Frontal cortex (tissue), 4 donors: ENCODE data around the gene DMWD. TPM values are rescaled to one million over a fixed set of nuclear protein-coding genes. Genes with fewer than 3 reads are reported as not detected.
"Not testable (repeated sequence)": the region's sequence is repeated elsewhere in the genome, so short reads cannot be mapped to it uniquely, and the experiment has no call there.

Experiments
- DNase-seq, 2 donors: peaks; one replicate each; pipeline ENCODE4 v3.0.0; 2012; ENCODE audit warnings: low spot score in 2 of 2
- FAIRE-seq: peaks from 2 replicates; lab custom pipeline; 2012; peaks lifted over from hg19 to GRCh38; lab: Jason Lieb, UNC
- total RNA-seq: library from RNA; depleted of rRNA; stranded (reverse); fragments of >200 nt; gene quantifications from one replicate; pipeline ENCODE4 v1.2.3, GENCODE V29; 2014
- donor health status: control.
- donor health status: control.
- donor health status: control.

Gene DMWD
- total RNA-seq, 1 donor from 2014 or later = 47.7 TPM

DNA sequence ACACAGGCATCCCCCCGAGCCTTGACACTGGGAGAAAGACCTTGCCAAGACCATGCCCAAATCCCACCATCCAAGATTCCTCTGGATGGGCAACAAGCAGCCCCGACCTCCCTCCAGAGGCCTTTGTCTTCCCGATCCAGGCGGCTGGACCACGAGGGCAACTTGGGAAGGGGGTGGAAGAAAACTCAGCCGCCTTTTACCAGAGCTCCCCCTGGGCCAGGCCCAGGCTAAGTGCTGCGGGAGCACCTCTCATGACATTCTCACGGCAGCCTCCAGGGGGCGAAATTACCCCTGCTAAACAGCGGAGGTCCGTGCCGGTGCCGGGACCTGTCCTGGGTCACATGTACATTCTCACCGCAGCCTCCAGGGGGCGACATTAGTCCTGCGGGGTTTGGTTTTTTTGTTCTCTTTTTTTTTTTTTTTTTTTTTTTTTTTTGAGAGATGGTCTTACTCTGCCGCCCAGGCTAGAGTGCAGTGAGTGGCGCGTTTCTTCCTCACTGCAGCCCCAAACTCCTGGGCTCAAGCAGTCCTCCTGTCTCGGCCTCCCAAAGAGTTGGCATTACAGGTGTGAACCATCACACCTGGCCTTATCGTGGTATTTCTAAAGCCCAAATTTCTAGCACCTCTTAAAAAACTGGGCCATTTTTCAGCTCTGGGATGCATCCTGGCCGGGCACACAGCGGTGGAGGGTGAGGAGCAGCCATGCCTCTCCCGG lies 24.5 kb upstream of the DMWD start:
- DNase-seq (peak; percentile 87 to 98), FAIRE-seq (no peak)

DNA sequence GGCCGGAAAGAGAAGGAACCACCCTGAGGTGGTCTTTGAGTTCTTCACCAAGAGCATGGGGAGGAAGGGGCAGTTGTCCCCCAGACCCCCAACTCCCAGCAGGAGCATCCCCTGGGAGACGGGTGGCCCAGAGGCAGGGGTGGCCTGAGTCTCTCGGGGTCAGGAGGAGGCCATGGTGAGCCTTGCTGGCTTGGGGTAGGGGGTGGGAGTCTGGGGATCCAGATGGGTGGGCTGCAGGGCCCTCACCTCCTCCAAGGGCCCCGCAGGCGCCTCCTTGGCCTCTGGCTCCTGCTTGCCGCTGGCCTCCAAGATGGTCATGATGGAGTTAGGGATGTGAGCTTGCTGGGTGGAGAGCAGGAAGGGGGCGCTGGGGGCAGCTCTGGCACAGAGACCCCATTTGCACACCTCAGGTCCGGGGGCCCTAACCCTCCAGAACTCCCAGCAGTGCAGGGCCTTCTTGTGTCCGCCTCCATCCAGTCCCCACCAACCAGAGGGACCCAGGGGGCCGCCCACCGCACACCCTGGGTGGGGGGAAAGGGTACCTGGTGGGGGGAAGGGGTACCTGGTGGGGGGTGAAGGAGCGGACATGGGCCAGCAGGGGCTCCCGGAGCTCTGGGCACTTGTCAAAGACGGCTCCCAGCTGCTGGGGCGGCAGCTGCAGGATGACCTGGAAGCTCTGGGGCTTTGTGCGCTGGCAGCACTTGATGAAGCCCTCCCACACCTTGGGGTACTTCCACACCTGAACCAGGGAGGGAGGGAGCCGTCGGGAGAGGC lies 23.8 kb upstream of the DMWD start:
- DNase-seq = no peak
- FAIRE-seq = no peak

DNA sequence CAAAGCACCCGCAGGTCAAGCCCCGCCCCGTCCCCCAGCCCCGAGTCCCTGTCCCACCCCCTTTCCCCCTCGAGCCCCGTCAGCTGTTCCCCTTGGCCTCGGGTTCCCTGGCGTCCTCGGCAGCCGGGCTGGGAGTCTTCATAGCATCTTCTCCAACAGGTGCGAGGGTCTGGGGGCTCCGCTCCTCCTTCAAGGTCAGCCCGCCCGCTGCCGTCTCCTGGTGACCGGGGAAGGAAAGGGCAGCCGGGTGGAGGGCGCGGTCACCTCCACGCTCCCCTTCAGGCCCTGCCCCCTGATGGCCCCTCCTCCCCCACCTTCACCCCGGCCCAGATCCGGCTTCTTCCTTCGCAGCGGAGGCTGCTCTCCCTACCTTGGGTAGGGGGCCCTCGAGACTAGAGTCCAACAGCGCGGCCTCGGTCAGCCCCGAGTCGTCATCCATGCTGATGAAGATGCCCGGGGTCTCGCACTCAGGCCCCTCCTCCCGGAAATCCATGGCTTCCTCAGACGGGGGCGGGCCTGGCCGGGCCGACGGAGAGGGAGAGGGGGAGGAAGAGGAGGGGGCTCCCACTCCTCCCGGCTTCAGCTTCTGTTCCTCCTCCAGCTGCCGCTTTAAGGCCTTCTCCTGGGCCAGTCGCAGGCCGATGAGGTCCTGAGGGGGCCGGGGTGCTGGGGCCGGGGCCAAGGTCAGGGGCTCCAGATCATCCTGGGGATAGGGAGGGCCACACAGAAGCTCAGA lies 23.0 kb upstream of the DMWD start:
- FAIRE-seq (no peak), DNase-seq (no peak)

DNA sequence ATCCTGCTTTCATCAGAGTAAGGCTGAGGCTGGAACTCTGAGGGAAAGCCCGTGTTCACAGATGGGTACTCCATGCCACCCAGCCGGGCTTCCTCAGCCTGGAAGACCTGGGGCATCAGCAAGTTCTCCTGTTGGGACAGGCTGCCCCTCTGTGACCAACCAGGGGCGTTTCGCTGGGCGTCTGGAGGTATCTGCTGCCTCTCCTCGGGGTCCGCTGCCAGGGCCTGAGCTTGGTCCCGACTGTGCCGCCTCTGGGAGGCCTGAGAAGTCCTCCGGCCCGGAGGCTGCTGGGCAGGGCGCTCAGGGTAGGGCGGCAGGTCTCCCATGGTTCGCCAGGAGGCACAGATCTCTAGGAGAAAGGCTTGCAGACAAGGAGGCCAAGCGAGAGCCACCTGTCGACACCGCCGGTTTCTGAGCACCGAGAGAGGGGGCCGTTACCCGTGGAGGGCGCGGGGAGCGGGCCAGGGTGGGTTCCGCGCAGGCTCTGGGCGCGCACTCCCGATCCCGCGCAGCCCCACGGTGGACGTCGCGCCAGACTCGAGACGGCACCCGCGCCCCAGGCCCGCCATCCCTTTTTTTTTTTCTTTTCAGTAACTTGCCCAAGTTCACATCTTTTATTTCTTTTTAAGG lies 22.3 kb upstream of the DMWD start, which contains the start of gene RSPH6A:
TSS of gene RSPH6A (minus strand) at position 458 of the 630 bp plus-strand sequence. CDS start at position 326, 132 bp downstream.
- no peak for DNase-seq

DNA sequence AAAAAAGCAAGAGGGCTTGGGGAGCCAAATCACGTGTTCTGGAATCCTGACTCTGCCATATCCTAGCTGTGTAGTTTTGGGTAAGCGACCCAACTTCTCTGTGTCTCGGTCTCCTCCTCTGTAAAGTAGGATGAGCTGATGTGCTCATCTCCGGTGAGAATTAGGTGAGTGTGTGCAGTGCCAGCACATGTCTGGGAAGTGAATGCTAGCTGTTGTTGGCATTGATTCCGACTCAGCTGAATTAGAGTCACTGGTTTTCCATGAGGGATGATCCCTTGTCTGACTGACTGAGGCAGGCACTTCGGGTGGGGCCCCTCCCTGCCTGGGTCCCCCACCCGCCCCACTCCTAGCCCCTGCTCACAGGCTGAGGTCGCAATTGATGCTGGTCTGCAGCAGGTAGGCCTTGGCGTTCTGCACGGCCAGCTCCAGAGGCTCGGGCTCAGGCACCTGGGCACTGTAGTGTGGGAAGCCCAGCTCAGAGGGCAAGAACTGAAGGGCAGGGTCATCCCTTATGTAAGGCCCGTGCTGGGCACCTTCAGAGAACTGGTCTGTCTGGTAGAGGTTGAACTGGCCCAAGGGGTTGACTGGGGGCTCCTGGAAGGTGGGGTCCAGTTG lies 21.6 kb upstream of the DMWD start:
- no peak for FAIRE-seq
- DNase-seq = no peak

More for the DNA sequence above, 22.3 kb upstream of the DMWD start, which contains the start of gene RSPH6A:
- FAIRE-seq = no peak

DNA sequence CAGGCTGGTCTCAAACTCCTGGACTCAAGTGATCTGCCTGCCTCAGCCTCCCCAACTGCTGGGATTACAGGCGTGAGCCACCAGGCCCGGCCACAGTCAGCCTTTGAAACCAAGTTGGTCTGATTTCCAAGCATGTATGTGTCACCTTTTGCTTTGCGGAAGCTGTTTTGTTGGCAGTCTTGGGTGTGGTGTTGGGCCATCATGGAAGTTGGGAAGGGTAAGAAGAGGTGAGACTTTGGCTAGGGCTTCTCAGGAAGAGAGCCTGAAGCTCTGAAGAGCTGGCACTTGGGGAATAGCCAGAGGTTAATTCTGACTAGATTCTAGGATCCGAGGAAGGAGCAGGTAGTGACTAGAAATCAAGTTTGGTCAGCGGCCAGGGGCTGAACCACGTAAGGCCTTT lies 19.7 kb upstream of the DMWD start:
- FAIRE-seq = no peak

DNA sequence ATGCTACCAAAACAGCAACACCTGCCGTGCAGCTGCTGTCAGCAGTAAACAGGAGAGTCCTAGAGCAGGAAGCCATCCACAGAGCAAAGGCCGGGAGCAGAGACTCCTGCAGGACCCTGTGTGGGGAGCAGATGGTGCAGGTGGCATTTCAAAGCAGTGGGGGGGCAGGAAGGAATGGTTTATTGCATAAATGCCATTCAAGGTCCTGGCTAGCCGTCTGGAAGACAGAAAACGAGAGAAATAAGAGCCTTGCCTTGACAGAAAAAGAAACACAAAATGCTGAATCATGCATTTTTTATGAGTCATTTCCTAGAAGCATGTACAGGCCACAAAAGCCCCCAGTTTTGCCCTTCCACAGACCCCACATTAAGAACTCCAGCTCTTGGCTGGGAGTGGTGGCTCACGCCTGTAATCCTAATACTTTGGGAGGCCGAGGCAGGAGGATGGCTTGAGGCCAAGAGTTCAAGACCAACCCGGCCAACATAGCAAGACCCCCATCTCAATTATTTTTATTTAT lies 17.1 kb upstream of the DMWD start:
- no peak for DNase-seq
- no peak for FAIRE-seq

More for the DNA sequence above, 19.7 kb upstream of the DMWD start:
- no peak for DNase-seq

DNA sequence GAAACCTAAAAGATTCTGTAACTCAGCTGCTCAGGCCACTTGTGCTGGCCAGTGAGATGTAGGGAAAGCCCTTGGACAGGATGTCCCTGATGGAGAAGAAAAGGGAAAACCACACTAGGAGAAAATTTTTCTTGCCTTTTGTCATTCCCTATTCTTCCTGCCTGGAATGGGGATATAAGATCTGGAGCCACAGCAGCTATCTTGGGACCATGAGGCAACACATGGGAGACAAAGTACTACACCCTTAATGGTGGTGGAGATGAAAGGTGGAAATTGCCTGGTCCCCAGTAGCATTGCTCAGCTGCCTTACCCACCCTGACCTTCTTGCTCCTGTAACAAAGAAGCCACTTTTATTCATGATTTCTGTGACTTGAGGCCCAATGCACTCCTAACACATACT lies 13.1 kb upstream of the DMWD start:
- no peak for DNase-seq
- FAIRE-seq = no peak

DNA sequence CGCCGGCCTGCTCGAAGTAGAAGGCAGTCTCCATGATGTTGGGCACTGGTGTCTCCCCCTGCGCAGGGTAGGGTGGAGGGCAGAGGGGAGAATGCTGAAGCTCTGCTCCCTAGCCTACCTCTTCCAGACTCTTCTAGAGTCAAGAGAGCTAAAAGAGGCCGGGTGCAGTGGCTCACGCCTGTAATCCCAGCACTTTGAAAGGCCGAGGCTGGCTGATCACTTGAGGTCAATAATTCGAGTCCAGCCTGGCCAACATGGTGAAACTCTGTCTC lies 12.2 kb upstream of the DMWD start:
- DNase-seq (no peak), FAIRE-seq (no peak)

DNA sequence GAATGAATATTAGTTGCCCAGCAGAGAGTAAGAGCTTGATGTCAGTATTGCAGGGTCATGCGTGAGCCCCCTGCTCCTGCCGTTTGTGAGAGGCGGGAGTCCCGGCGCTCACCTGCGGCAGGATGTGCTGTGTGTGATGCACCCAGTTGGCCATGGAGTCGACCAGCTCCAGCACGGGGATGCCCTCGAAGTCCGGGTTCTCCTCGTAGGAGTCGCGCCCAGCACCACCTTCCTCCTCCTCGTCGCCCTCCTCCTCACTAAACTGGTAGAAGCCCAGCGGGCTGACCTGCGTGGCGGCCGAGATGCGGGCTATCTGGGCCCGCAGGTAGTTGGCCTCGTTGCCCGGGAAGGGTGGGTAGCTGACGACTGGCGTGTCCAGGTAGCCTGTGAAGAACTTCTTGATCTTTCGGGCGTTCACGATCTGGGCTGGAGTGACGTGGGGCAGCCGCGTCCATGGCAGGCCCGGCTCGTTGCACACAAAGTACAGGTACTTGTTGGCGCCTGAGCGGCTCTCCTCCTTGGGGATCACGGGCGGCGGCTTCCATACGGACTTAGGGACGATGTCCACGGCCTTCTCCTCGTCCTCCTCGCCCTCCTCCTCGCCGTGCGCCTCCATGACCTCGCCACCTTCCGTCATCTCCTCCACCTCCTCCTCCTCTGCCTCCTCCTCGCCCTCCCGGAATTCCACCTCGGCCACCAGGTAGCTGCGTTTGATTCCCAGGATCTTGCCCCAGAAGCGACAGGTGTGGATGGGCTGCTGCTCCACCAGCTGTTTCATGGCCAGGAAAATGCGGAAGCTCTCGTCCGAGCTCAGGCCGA lies 11.7 kb upstream of the DMWD start:
- no peak for DNase-seq
- FAIRE-seq = no peak

DNA sequence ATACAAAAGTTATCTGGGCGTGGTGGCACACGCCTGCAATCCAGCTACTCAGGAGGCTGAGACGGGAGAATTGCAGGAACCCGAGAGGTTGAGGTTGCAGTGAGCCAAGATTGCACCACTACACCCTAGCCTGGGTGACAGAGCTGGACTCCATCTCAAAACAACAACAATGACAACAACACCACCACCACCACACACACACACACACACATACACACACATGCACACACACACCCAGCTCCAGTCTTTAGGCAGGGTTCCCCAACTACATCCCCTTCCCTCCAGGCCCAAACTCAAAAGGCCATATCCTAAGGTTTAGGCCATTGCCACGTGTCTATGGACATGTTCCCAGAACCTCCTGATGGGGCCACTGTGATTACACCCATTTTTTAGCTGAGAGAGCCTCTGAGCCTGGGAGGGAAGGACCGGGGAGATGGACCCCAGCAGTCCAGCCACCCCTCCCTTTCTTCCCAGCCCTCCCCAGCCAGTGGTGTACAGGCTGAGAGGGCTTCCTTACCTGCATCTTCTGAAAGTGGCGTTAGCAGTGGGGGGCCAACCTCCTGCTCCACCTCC lies 9.0 kb upstream of the DMWD start:
- FAIRE-seq (no peak), DNase-seq (no peak)

DNA sequence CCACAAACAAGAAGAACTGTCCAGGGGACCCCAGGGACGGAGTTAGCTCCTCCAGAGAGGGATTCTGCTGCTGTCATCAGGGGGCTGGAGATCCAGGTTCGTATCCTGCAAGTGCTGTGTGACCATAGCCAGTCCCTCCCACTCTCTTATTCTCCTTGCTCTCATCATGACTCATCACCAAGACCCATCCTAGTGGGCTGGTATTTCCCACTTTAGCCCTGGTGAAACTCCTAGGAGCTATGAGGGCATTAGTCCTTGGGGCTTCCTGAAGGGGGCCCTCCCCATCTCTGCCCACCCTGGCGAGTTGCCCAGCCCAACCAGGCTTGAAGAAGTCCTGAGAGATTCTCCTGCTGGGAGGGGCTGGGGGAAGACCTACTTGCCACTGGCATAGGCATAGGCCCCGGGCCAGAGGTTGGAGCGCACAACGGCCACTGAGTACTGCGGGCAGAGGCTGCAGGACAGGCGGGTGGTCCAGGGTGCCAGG lies 7.5 kb upstream of the DMWD start:
- FAIRE-seq (no peak), DNase-seq (no peak)

DNA sequence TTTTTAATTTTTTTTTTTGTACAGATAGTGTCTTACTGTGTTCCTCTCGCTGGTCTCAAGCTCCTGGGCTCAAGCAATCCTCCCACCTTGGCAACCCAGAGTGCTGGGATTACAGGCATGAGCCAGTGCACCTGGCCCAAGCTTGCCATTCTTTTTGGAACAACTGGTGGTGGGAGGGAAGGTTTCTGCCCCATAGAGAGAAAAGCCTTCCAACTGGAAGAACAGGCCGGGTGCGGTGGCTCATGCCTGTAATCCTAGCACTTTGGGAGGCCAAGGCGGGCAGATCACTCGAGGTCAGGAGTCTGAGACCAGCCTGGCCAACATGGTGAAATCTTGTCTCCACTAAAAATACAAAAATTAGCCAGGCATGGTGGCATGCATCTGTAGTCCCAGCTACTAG lies 6.9 kb upstream of the DMWD start:
- not testable (repeated sequence) for FAIRE-seq, DNase-seq

DNA sequence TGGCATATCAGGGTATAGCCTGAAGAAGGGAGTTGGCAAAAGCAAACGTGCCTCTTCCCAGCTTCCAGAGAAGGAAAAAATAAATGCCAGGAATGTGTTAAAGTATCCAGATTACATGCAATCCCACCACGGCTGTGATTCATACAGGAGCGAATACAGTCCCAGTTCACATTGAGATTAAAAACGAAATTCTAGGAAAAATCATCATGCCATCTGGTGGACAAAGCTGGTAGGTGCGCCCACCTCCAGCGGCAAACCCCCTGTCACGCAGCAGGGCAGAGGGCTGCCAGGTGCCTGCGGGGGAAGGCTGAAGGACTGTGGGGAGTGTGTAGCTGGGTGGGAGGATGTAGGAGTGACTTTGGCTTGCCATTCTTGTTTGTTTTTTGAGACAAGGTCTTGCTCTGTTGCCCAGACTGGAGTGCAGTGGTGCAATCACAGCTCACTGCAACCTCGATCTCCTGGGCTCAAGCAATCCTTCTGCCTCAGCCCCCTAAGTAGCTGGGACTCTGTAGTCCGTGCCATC lies 6.4 kb upstream of the DMWD start:
- peak; percentile 65 to 82 for DNase-seq
- no peak for FAIRE-seq

DNA sequence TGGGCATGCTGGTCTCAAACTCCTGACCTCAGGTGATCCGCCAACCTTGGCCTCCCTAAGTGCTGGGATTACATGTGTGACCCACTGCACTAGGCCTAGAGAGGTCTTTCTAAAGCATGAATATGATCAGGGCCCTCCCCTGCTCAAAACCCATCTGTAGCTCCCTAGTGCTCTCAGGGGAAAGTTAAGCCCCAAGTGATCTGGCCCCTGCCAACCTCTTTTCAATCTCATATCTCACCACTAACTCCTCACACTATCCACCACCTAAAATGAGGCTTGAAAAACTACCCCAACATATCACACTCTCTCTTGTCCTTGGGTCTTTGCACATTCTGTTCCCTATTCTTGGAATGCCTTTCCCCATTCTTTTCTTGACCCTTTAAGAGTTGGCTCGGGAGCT lies 2.0 kb upstream of the DMWD start:
- no peak for DNase-seq
- no peak for FAIRE-seq

DNA sequence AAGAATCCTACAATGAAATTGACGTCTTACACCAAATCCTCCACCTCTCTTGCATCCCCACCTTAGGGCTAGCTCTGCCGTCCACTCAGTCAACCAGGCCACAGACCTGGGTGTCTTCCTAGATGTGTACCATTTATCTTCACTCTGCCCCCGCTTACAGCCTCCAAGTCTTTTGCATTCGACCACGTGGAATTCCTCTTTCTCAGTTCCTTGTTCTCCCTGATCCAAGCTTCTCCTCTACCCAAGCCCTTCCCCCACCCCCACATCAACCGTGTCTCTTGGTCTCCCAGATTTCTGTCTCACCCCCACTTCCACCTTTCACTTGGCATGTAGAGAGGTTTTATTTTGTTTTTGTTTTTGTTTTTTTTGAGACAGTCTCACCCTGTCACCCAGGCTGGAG lies 1.2 kb upstream of the DMWD start:
- no peak for DNase-seq
- no peak for FAIRE-seq

DNA sequence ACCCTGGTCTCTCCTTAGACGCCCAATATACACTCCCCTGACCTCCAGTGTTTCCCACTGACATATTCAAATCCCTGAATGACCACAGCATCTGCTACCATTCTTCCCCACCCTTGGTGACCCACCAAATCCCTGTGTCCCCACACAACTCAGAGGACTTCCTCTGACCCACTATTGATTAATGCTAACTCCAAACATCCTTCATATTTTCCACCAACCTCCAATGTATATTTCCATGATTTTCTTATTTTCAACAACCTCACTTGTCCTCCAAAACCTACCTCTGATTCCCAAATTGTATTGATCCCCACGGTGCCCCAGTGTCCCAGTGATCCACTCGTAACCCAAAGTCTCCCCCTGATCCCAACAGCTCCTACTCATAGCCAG lies 526 bp upstream of the DMWD start:
- no peak for DNase-seq
- FAIRE-seq = no peak

DNA sequence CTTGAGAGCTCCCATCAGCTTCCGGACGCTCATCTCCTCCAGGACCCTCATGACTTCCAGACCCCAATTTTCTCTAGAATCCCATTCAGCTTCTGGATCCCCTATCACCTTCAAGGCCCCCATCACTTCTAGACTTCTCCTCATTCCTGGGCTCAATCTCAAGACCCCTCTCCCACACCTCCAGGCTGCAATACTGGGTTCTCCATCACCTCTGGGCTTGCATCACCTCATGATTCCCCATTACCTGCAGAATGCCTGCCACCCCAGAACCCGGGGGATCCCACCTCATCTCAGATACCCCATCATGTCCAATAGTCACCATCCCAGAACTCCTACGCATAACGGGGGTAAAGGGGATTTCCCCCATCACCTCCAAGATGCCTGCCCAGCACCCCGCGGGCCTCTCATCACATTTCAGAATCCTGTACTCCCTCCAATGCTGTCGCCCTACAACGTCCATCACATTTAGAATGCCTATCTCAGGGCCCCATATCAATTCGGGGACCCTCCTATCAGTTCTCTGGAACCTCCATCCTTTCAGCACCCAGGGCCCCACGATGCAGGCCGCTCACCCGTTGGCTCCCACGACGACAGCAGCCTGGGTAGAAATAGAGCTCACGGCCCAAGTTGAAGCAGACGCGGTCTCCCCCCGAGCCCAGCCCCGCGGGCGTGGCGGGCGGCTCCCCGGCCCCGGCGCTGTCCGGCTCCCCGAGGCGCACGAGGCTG lies 738 bp downstream of the DMWD start:
- peak in 1 of 2 donors; percentile 14 for DNase-seq
- no peak for FAIRE-seq
